T-helper 17 cell (primary cell): ENCODE results near the gene NDST3. TPM values are rescaled to one million over a fixed set of nuclear protein-coding genes. Genes with fewer than 3 reads are reported as not detected.

Source experiments
- ATAC-seq: fragments of 150-1000 bp; cut with Tn5 transposase; 2 replicates; pipeline ENCODE4 v1.10.0; 2021; ENCODE audit warnings: mild to moderate bottlenecking, moderate library complexity
- DNase-seq, 3 donors: peaks; one replicate each; pipeline versions ENCODE4 v3.0.0 to v3.0.0-alpha.2; 2020 to 2021
- H3K9me3 ChIP-seq: one replicate; pipeline ENCODE4 v1.7.0; 2013; ENCODE audit warnings: low read length, mild to moderate bottlenecking; ENCODE audit not compliant: control insufficient read depth, poor library complexity, severe bottlenecking
- H3K27ac Mint-ChIP-seq: one replicate; pipeline ENCODE4 v1.8.0; 2022; ENCODE audit warnings: mild to moderate bottlenecking, moderate library complexity, mixed read lengths
- H3K27me3 Mint-ChIP-seq: one replicate; pipeline ENCODE4 v1.8.0; 2022; ENCODE audit warnings: mixed read lengths
- H3K36me3 Mint-ChIP-seq: one replicate; pipeline ENCODE4 v1.8.0; 2022; ENCODE audit warnings: low read depth, mixed read lengths
- H3K4me1 Mint-ChIP-seq: one replicate; pipeline ENCODE4 v1.8.0; 2022; ENCODE audit warnings: mild to moderate bottlenecking, mixed read lengths
- H3K4me3 Mint-ChIP-seq: one replicate; pipeline ENCODE4 v1.8.0; 2022; ENCODE audit warnings: mild to moderate bottlenecking, moderate library complexity, mixed read lengths
- total RNA-seq, 4 donors: library from RNA in 2 of 4; stranded (reverse) in 2 of 4; gene quantifications; one replicate each; pipeline ENCODE4 v1.2.3 and lab custom pipeline; 2022 to 2026

NDST3 gene
- total RNA-seq (not detected), total RNA-seq (lab: John Stamatoyannopoulos, UW) (0 reads per million in 2 donors)

DNA sequence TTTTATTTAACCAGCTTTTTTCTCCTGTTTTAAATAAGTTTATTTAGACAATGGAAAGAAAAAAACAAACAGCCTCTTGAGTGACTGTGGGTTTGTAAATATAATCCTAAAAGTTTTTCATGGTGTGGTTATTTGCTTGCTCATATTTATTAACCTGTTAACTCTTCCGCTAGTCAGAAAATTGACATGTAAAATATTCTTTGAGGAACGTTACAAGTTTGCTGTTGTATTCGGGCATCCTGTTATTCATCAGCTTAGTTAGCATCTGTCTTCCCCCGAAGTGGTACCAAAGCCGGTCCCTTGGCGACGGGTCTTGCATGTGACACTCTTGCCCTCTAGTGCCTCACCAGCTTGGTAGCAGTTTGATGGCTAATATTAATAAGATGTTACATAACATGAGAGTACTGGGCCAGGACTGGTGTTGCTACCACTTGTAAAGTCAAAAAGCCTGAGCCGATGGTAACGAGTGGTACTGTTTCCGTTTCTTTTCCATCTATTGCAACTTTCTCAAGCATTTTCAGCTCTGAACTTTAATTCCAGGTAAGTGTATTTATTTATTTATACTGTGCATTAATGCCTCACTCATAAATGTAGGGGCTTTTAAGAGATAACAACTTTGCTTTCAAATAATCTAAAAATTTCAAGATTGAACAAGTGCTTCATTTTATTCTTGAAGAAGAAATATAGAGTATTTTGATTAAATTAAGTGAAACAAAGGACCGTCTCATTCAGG lies at the start of gene NDST3:
Gene NDST3 (plus strand): TSS at position 434 of the 733 bp plus-strand sequence. CDS start 19,425 bp downstream, outside the sequence.
- Mint-ChIP-seq H3K27me3 (peaks cover 37% of the 10 kb centered on the region), H3K27ac (no peak within 1 kb of the TSS), H3K4me3 (peak within 1 kb of the TSS; percentile 59), H3K4me1 (peaks cover 3% of the 10 kb centered on the region), H3K36me3 (peaks cover 5% of the 10 kb centered on the region)
- DNase-seq (no peak), ATAC-seq (no peak)
- no peaks in the 10 kb centered on the region for H3K9me3 ChIP-seq

DNA sequence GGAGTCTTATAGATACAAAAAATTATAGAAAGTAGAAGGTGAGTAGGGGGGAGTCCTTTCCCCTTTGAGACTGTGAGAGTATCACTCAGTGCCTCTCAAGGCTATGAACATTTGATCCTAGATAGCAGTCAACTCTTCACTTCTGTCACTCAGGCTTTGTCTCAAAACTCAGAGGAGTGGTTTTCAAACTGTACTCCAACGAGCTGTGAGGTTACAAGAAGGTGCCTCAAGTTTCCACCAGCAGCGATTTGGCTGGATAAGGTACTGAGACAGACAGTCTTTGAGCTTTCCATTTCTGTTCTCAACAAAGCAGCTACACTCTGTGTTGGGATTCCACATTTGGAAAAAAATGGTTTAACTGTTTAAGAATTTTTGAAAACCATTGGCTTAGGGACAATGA lies 48.0 kb upstream of the NDST3 start:
- Mint-ChIP-seq H3K27ac (no peak overlapping the region), H3K4me1 (no peaks in the 10 kb centered on the region), H3K4me3 (no peak overlapping the region), H3K36me3 (no peaks in the 10 kb centered on the region), H3K27me3 (no peaks in the 10 kb centered on the region)
- DNase-seq, result no peak
- ATAC-seq, result no peak
- no peaks in the 10 kb centered on the region for H3K9me3 ChIP-seq

DNA sequence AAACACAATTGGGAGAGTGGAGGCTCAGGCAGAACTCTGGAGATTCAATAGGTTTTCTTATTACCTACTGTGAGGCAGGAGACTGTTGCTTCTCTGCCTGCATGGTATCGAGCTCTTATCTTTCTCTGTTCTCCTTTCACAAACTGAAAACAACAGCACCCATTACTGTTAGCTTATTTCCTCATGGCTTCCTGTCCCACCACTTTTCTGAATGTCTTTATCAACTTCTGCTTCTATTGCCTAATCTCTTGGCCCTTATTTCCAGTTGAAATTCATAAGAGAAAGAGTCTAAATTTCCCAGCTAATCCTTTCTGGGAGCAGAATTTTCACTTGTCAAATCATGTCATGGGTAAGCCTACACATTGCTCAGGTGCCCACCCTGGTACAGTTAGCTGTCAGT lies 46.8 kb upstream of the NDST3 start:
- Mint-ChIP-seq H3K27me3 (no peaks in the 10 kb centered on the region), H3K27ac (no peak overlapping the region), H3K4me3 (no peak overlapping the region), H3K36me3 (no peaks in the 10 kb centered on the region), H3K4me1 (no peaks in the 10 kb centered on the region)
- no peaks in the 10 kb centered on the region for H3K9me3 ChIP-seq
- no peak for ATAC-seq
- DNase-seq, result no peak

DNA sequence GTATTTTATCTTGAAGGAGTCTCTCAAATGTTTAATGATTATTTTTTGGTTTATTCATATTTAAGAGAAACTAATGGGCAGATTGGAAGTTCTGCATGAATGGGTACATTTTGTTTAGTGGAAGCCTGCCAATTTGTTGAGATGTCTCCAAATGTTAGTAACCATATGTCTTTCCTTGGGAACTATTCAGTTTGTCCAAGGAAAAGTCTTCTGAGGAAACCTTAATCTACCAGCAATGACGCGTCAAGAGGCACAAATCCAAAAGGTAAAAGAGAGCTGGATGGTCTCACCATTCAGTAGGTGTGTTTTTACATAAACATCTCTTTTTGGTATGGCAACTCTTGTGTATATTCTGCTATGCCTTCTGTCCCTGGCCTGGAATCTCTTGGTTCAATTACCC lies 37.4 kb upstream of the NDST3 start:
- ATAC-seq (no peak), DNase-seq (no peak)
- no peaks in the 10 kb centered on the region for H3K9me3 ChIP-seq
- Mint-ChIP-seq H3K27ac (no peak overlapping the region), H3K4me3 (no peak overlapping the region), H3K36me3 (no peaks in the 10 kb centered on the region), H3K27me3 (no peaks in the 10 kb centered on the region), H3K4me1 (no peaks in the 10 kb centered on the region)

DNA sequence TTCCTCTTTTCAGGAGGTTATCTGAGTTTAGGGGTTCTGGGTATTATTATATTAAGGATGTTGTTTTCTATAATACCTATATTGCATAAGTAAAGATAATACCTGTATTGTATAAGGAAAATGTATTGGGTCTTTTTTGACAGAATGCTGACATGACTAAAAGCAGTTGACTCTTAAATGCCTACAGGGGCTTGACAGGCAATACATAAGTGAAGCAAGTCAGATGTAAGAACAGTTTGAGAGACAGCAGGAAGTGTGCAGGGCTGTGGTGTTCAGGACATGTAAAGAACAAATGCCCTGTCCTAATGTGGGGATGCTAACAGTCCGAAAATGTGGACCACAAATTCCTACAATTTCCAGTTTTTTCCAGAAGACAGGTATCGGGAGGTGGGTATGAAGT lies 30.2 kb upstream of the NDST3 start:
- Mint-ChIP-seq H3K27me3 (no peaks in the 10 kb centered on the region), H3K4me1 (no peaks in the 10 kb centered on the region), H3K36me3 (no peaks in the 10 kb centered on the region), H3K4me3 (no peak overlapping the region), H3K27ac (no peak overlapping the region)
- ATAC-seq (no peak), DNase-seq (no peak)
- H3K9me3 ChIP-seq, result no peaks in the 10 kb centered on the region

DNA sequence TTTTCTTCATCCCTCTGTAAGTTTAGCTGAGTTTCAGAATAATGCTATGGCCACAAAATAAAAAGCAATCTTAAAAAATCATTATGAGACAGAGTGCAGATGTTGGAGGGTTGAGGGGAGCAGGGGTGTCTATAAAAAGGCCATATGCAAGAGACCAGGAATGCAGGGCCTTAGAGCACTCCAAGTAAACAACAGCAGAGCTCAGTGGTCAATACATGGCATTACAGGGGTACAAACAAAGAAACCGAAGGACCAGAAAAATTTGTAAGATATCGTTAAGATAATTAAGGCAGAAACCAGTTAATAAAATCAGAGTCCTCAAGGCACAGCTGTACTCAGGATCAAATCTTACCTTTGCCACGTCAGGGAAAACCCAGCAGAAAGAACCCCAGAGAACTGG lies 28.4 kb upstream of the NDST3 start:
- Mint-ChIP-seq H3K4me1 (no peaks in the 10 kb centered on the region), H3K4me3 (peak overlapping the region; percentile 13), H3K27me3 (no peaks in the 10 kb centered on the region), H3K36me3 (no peaks in the 10 kb centered on the region), H3K27ac (no peak overlapping the region)
- no peaks in the 10 kb centered on the region for H3K9me3 ChIP-seq
- DNase-seq, result no peak
- no peak for ATAC-seq

DNA sequence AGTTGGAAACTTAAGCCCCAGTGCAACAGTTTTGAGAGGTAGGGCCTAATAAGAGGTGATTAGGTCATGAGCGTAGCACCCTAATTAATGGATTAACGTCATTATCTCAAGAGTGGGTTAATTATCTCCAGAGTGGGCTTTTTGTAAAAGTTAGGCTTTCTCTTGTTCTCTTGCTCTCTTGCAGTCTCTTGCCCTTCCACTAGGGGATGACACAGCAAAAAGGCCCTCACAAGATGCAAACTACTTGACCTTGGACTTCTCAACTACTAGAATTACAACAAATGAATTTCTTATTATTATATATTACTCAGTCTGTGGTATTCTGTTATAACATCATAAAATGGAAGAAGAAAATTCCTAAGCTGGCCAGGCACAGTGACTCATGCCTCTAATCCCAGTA lies 22.1 kb upstream of the NDST3 start:
- no peaks in the 10 kb centered on the region for H3K4me1 Mint-ChIP-seq
- DNase-seq, result no peak
- no peak overlapping the region for H3K27ac Mint-ChIP-seq

DNA sequence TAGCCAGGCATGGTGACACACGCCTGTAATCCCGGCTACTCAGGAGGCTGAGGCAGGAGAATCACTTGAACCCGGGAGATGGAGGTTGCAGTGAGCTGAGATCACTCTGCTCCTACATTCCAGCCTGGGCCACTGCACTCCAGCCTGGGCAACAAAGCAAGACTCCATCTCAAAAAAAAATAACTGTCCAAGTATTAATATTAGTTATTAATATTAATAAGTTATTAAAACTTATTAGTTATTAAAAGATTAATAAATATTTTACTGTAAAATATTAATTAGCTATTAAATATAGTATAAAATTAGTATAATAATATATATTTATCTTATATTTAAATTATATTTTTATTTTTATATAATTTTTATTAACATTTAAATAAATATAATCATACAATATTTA lies 19.5 kb upstream of the NDST3 start:
- H3K4me1 Mint-ChIP-seq, result no peaks in the 10 kb centered on the region
- DNase-seq (no peak), ATAC-seq (no peak)
- no peak overlapping the region for H3K4me3 Mint-ChIP-seq
- H3K27me3 Mint-ChIP-seq, result no peaks in the 10 kb centered on the region
- H3K27ac Mint-ChIP-seq, result no peak overlapping the region
- H3K36me3 Mint-ChIP-seq, result no peaks in the 10 kb centered on the region
- H3K9me3 ChIP-seq, result no peaks in the 10 kb centered on the region

More for the DNA sequence above, 22.1 kb upstream of the NDST3 start:
- Mint-ChIP-seq H3K27me3 (no peaks in the 10 kb centered on the region), H3K4me3 (no peak overlapping the region), H3K36me3 (no peaks in the 10 kb centered on the region)
- no peak for ATAC-seq
- H3K9me3 ChIP-seq, result no peaks in the 10 kb centered on the region

DNA sequence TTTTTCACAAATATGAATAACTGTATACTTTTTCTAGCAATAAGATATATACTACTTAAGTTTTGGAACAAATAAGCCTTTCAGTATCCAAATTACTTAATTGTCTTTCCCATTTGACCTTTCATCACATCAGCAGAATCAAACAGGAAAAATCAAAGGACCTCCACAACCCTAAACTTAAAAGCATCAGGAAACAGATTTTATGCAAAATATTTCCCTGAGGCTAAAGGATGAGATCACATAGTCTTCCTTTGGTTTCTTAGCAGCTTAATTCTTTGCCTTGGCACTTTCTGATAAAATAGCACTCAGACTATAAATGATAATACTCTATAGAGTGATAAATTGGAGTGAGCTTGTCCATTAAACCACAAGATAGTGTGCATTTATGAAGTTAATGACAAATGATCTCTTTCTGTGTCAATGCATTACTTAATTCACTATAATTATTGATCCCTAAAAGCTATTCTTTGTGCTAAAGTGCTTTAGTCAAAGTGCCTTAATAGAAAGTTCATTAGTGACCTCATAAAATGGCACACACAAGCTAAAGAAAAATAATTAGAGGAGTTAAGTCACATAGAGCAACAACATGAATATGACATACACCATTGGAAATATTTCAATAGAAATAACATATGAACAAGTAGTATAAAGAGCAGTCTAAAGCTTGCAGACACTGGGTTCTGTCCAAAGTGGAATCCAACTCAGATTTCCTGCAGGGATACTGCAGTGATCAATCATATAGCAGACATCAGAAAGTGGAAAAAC lies 15.7 kb upstream of the NDST3 start:
- H3K27ac Mint-ChIP-seq, result no peak overlapping the region
- no peak overlapping the region for H3K4me3 Mint-ChIP-seq
- no peaks in the 10 kb centered on the region for H3K36me3 Mint-ChIP-seq
- DNase-seq, result no peak
- H3K27me3 Mint-ChIP-seq, result no peaks in the 10 kb centered on the region
- ATAC-seq, result no peak
- no peaks in the 10 kb centered on the region for H3K9me3 ChIP-seq
- no peaks in the 10 kb centered on the region for H3K4me1 Mint-ChIP-seq

DNA sequence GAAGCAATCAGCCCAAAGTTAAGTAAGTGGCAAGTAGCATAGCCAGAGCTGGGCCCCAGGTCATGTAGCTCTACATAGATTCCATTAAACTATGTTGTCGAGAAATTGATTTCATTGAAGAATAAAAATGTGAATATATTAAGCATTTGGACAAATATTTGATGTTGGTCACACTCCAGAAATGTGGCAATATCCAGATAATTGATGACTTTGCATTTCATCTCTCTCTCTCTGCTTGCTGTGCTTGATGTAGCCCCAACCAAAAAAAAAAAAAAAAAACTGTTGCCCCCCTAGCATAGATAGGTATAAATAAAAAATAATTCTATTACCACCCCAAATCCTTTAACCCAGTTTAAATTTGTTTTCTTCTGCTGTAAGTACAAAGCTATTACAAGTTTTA lies 7.5 kb upstream of the NDST3 start:
- Mint-ChIP-seq H3K4me1 (no peaks in the 10 kb centered on the region), H3K4me3 (no peak overlapping the region), H3K27ac (no peak overlapping the region), H3K36me3 (no peaks in the 10 kb centered on the region), H3K27me3 (peaks cover 9% of the 10 kb centered on the region)
- no peak for ATAC-seq
- no peaks in the 10 kb centered on the region for H3K9me3 ChIP-seq
- DNase-seq, result no peak

DNA sequence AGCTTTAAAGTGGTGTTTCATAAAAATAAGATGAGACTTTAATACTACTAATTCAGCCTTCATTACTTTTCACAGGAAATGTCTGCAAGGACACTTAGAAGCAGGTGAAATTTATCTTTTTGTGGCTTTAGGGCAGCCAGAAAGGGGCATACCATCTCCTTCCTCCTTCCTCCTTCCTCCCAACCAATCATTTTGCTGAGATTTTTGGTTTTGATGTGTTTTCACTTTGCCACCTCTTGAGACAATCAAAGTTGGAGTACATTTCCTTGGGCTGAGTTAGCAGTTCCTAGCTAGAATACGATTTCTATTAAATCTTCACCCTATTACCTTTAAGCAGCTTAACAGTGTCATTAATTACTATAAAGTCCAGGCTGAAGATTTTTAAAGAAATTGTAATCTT lies 5.1 kb upstream of the NDST3 start:
- ATAC-seq, result no peak
- no peak overlapping the region for H3K27ac Mint-ChIP-seq
- no peak overlapping the region for H3K4me3 Mint-ChIP-seq

DNA sequence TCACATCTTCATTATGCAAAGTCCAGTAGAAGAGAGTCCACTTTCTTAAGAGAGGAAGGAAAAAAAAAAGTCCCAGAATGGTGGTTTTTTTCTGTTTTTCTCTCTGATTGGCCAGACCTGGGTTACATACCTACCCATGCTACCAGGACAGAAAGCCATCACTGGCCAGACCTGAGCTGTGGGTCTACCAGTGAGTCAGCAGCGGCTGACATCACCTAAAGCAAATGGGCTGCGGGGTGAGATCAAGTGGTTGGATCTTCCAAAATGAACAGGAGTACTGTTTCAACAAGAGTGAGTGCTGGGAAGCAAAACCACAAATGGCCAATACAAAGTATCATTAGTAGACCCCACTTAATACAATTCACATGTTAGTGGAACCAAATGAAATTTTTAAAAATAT lies 1.6 kb upstream of the NDST3 start:
- Mint-ChIP-seq H3K27me3 (peaks cover 33% of the 10 kb centered on the region), H3K4me3 (peak overlapping the region; percentile 59), H3K27ac (no peak overlapping the region), H3K36me3 (peaks cover 5% of the 10 kb centered on the region), H3K4me1 (peaks cover 3% of the 10 kb centered on the region)
- H3K9me3 ChIP-seq, result no peaks in the 10 kb centered on the region
- DNase-seq (no peak), ATAC-seq (no peak)

More for the DNA sequence above, 5.1 kb upstream of the NDST3 start:
- no peak for DNase-seq
- H3K9me3 ChIP-seq, result no peaks in the 10 kb centered on the region
- Mint-ChIP-seq H3K36me3 (peaks cover 4% of the 10 kb centered on the region), H3K4me1 (peaks cover 2% of the 10 kb centered on the region), H3K27me3 (peaks cover 27% of the 10 kb centered on the region)

DNA sequence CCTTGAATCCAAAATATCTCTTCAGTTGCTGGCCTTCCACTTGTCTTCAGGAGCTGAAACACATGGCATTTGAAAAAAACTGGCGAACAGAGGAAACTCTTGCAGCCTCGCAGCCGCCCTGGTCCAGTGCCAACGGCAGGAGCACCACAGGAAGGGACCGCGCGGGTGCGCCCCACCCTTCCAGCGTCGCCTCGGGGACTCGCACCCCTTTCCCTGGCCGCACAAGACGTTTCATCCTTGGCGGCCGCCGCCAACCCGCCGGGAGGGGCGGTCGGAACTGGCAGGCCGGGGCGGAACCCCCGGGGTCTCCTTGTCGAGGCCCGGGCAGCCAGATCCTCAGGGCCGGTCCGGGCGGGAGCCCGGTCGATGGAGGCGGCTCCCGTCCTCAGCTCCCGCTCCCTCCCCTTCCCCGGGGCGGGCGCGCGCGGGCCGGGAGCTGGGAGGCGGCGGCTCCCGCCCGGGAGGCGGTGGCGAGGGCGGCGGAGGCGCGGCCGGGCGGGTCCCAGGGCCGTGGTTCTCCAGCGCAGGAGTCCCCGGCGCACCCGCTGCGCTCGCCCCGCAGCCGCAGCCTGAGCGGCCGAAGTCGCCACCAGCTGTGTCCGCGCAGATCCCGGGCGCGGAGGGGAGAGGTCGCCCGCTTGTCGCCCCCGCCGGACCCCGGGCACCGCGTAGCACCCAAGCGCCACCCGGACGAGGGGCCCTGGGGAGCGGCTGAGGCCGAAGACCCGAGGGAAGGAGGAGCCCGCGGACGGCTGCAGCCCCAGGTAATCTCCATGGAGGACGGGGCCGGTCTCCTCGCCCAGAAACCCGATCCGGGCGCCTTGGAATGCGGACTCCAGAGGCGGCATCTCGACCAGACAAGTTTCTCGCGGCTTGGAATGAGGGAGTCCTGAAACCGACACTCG lies 886 bp upstream of the NDST3 start:
- H3K4me1 Mint-ChIP-seq, result peaks cover 3% of the 10 kb centered on the region
- H3K4me3 Mint-ChIP-seq, result peak overlapping the region; percentile 59
- ATAC-seq, result no peak
- H3K27me3 Mint-ChIP-seq, result peaks cover 37% of the 10 kb centered on the region
- H3K9me3 ChIP-seq, result no peaks in the 10 kb centered on the region
- peaks cover 5% of the 10 kb centered on the region for H3K36me3 Mint-ChIP-seq
- H3K27ac Mint-ChIP-seq, result no peak overlapping the region
- DNase-seq, result no peak
